Peyer's patch (tissue), 4 donors: ENCODE measurements around the gene GLIS1. TPM values are rescaled to one million over a fixed set of nuclear protein-coding genes. Genes with fewer than 3 reads are reported as not detected.

Experiments
- DNase-seq, 3 donors: peaks; one replicate each; pipeline ENCODE4 v3.0.0-alpha.2; 2017 to 2019
- H3K27ac ChIP-seq, 4 donors: fragments of 200-600 bp; sonication (generic); one replicate each; pipeline ENCODE4 v1.5.1; 2016 to 2019
- H3K27me3 ChIP-seq, 2 donors: fragments of 200-600 bp; sonication (generic); one replicate each; pipeline ENCODE4 v1.5.1; 2019
- H3K36me3 ChIP-seq, 3 donors: fragments of 200-600 bp; sonication (generic); one replicate each; pipeline ENCODE4 v1.5.1; 2016 to 2019
- H3K4me1 ChIP-seq, 4 donors: fragments of 200-600 bp; sonication (generic); one replicate each; pipeline ENCODE4 v1.5.1; 2016 to 2019
- H3K4me3 ChIP-seq, 4 donors: fragments of 200-600 bp; sonication (generic); 1 replicate in 3 of 4; 2 replicates in 1 of 4; pipeline ENCODE4 v1.5.1; 2016 to 2019; ENCODE audit warnings: mild to moderate bottlenecking in 1 of 4
- H3K9me3 ChIP-seq, 4 donors: fragments of 200-600 bp; sonication (generic); one replicate each; pipeline ENCODE4 v1.5.1; 2016 to 2019; ENCODE audit warnings: mild to moderate bottlenecking in 1 of 4
- POLR2A ChIP-seq, 2 donors: fragments of 450-650 bp; IDR thresholded peaks; one replicate each; pipeline ENCODE4 v1.5.1; 2017; ENCODE audit warnings: antibody characterized with exemption in 2 of 2, mild to moderate bottlenecking in 2 of 2, moderate library complexity in 2 of 2
- total RNA-seq, 4 donors: library from RNA; depleted of rRNA; stranded (reverse); fragments of >200 nt; gene quantifications; one replicate each; pipeline ENCODE4 v1.1.0, GENCODE V29; 2016
- TF ChIP-seq, protein P1 (sequence below), 6 experiments: fragments of 450-650 bp in 4 of 6; fragments of 200-600 bp in 2 of 6; sonication (generic) in 1 of 6; IDR thresholded peaks; one replicate each; pipeline ENCODE4 v1.5.1; 2017 to 2019; ENCODE audit warnings: antibody characterized with exemption in 6 of 6, mild to moderate bottlenecking in 3 of 6, moderate library complexity in 1 of 6

GLIS1 gene
- total RNA-seq, 4 donors from 2014 or later: 0.54 to 1.7 (median 0.66) TPM; not detected in 1

DNA sequence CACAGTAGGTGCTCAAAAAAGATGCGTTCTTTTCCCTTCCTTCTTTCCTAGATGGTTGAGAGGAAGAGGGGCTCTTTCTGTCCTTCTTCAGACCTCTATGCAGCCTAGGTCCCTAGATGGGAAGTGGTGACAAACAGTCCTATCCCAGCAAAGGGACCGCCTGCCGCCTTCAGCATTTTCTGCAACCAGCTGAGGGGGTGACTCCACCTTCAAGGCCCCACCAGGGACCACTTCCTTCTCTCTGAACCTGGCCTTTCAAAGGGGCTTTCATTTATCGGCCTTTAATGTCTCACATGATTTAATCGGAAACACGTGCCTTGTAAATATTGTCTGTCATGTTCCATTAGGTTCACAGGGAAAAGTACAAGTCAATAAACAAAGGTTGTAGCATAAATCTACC is 32.6 kb downstream of the GLIS1 start:
- TF ChIP-seq POLR2A (IDR thresholded peaks at IDR 0.05): no peak
- TF ChIP-seq, protein P1, sequence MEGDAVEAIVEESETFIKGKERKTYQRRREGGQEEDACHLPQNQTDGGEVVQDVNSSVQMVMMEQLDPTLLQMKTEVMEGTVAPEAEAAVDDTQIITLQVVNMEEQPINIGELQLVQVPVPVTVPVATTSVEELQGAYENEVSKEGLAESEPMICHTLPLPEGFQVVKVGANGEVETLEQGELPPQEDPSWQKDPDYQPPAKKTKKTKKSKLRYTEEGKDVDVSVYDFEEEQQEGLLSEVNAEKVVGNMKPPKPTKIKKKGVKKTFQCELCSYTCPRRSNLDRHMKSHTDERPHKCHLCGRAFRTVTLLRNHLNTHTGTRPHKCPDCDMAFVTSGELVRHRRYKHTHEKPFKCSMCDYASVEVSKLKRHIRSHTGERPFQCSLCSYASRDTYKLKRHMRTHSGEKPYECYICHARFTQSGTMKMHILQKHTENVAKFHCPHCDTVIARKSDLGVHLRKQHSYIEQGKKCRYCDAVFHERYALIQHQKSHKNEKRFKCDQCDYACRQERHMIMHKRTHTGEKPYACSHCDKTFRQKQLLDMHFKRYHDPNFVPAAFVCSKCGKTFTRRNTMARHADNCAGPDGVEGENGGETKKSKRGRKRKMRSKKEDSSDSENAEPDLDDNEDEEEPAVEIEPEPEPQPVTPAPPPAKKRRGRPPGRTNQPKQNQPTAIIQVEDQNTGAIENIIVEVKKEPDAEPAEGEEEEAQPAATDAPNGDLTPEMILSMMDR (IDR thresholded peaks at IDR 0.05): no peak
- Histone ChIP-seq H3K4me3 (no peak overlapping the region), H3K9me3 (no peaks in the 10 kb centered on the region), H3K36me3 (no peaks in the 10 kb centered on the region), H3K4me1 (no peaks in the 10 kb centered on the region), H3K27ac (no peak overlapping the region), H3K27me3 (no peaks in the 10 kb centered on the region)
- DNase-seq: no peak

DNA sequence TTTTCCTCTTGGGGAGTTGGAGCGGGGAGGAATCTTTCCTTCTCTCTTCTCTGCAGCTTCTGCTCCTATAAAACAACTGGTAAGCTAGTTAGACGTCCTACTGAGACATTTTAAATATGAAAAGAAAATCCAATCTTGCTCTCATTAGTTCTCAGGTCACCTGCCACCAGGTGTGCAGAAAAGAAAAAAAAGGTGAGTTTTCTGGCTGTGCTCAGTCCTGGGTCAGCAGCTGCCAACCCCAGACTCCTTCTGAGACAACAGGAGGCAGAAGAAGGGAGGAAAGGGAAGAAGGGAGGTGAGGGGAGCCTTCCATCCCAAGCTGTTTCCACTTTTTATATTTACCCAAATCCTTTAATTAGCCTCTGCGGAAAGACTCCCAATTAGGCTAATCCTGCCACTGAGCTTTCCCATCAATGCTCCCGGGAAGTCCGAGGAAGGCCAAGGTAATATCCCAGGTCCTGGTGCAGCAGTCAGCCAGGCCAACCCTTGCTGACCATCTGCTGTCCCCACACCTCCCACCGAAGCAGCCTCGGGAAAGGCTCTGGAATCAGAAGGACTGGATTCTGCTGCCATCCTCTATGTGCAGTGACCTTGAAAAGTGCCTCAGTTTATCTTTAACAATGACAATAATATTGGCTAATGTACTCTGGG is 33.4 kb downstream of the GLIS1 start:
- no peak for TF ChIP-seq POLR2A (IDR thresholded peaks at IDR 0.05)

GRCh38 chr1:53704804-53705445 is 34.0 kb downstream of the GLIS1 start:
- no peak overlapping the region for H3K4me3 ChIP-seq
- H3K27ac ChIP-seq: no peak overlapping the region
- H3K4me1 ChIP-seq: no peaks in the 10 kb centered on the region
- no peak for DNase-seq
- no peak for TF ChIP-seq POLR2A (IDR thresholded peaks at IDR 0.05)
- TF ChIP-seq, protein P1 (IDR thresholded peaks at IDR 0.05): no peak
- H3K27me3 ChIP-seq: no peaks in the 10 kb centered on the region
- no peaks in the 10 kb centered on the region for H3K36me3 ChIP-seq
- H3K9me3 ChIP-seq: no peaks in the 10 kb centered on the region

More for the DNA sequence above, 33.4 kb downstream of the GLIS1 start:
- Histone ChIP-seq H3K36me3 (no peaks in the 10 kb centered on the region), H3K27ac (no peak overlapping the region), H3K4me3 (no peak overlapping the region), H3K4me1 (no peaks in the 10 kb centered on the region), H3K27me3 (no peaks in the 10 kb centered on the region), H3K9me3 (no peaks in the 10 kb centered on the region)
- no peak for DNase-seq

GRCh38 chr1:53704304-53704703 is 34.7 kb downstream of the GLIS1 start:
- H3K4me1 ChIP-seq: no peaks in the 10 kb centered on the region
- H3K9me3 ChIP-seq: no peaks in the 10 kb centered on the region
- H3K27ac ChIP-seq: no peak overlapping the region
- H3K36me3 ChIP-seq: no peaks in the 10 kb centered on the region
- no peaks in the 10 kb centered on the region for H3K27me3 ChIP-seq
- DNase-seq: no peak
- no peak for TF ChIP-seq POLR2A (IDR thresholded peaks at IDR 0.05)
- TF ChIP-seq, protein P1 (IDR thresholded peaks at IDR 0.05): no peak
- no peak overlapping the region for H3K4me3 ChIP-seq

- H3K36me3 ChIP-seq: no peaks in the 10 kb centered on the region
- H3K9me3 ChIP-seq: no peaks in the 10 kb centered on the region
- peaks cover 0 to 3% (median 0%) of the 10 kb centered on the region in 4 donors for H3K4me1 ChIP-seq
- no peak for DNase-seq
- no peak overlapping the region for H3K4me3 ChIP-seq
- H3K27me3 ChIP-seq: no peaks in the 10 kb centered on the region
- H3K27ac ChIP-seq: no peak overlapping the region
- TF ChIP-seq, protein P1 (IDR thresholded peaks at IDR 0.05): no peak
- TF ChIP-seq POLR2A (IDR thresholded peaks at IDR 0.05): no peak
Observed at GRCh38 chr1:53703174-53703573, 35.8 kb downstream of the GLIS1 start.

- TF ChIP-seq, protein P1 (IDR thresholded peaks at IDR 0.05): no peak
- no peak for TF ChIP-seq POLR2A (IDR thresholded peaks at IDR 0.05)
- Histone ChIP-seq H3K4me3 (no peak overlapping the region), H3K27me3 (no peaks in the 10 kb centered on the region), H3K9me3 (no peaks in the 10 kb centered on the region), H3K27ac (no peak overlapping the region), H3K4me1 (peaks cover 0 to 5% (median 0%) of the 10 kb centered on the region in 4 donors), H3K36me3 (no peaks in the 10 kb centered on the region)
- DNase-seq: peak in 1 of 3 donors; percentile 6
Observed at GRCh38 chr1:53702341-53702740, 36.6 kb downstream of the GLIS1 start.
